NCI-H2081 (cell line): ENCODE results near the gene ZACN.
"Not testable (repeated sequence)": the region's sequence is repeated elsewhere in the genome, so short reads cannot be mapped to it uniquely, and the experiment has no call there.

Source experiments
- DNase-seq, 2 experiments: peaks; one replicate each; lab custom pipeline; 2025; lab: John Stamatoyannopoulos, UW

Gene ZACN

GRCh38 chr17:76054112-76054476, 24.9 kb upstream of the ZACN start:
- DNase-seq, result no peak

- no peak for DNase-seq
These were observed 22.1 kb upstream of the ZACN start for GRCh38 chr17:76056882-76057281.

- DNase-seq, result not testable (repeated sequence)
These were observed 20.7 kb upstream of the ZACN start for GRCh38 chr17:76058264-76058663.

- DNase-seq, result no peak
These were observed 15.0 kb upstream of the ZACN start for GRCh38 chr17:76063875-76064546.

GRCh38 chr17:76065775-76066174, 13.2 kb upstream of the ZACN start:
- no peak for DNase-seq

GRCh38 chr17:76071531-76072147, 7.3 kb upstream of the ZACN start:
- DNase-seq, result no peak

- DNase-seq, result peak; percentile 94 to 95
These were observed 6.7 kb upstream of the ZACN start, which contains the start of gene SRP68 for GRCh38 chr17:76072148-76072858. Gene SRP68 (minus strand): TSS chr17:76072517. CDS start chr17:76072491, 26 bp downstream.

- no peak for DNase-seq
These were observed 4.3 kb upstream of the ZACN start, which contains the start of gene GALR2 for GRCh38 chr17:76074390-76075363. Gene GALR2 (plus strand): TSS chr17:76074781. CDS start chr17:76074884, 103 bp downstream.

- no peak for DNase-seq
These were observed 3.4 kb upstream of the ZACN start for GRCh38 chr17:76075364-76076145.

- no peak for DNase-seq
These were observed 2.7 kb upstream of the ZACN start for GRCh38 chr17:76076146-76076764.

GRCh38 chr17:76076765-76077583, 2.0 kb upstream of the ZACN start:
- DNase-seq, result no peak

GRCh38 chr17:76077584-76078110, 1.3 kb upstream of the ZACN start:
- peak in 1 of 2 experiments; percentile 33 for DNase-seq

- not testable (repeated sequence) for DNase-seq
These were observed 612 bp upstream of the ZACN start for GRCh38 chr17:76078370-76078769.

- DNase-seq, result no peak
These were observed 563 bp downstream of the ZACN start for GRCh38 chr17:76079535-76079955.

- no peak for DNase-seq
These were observed 1.2 kb downstream of the ZACN start for GRCh38 chr17:76079956-76080767.

- no peak for DNase-seq
These were observed 1.8 kb downstream of the ZACN start for GRCh38 chr17:76080768-76081287.

- no peak for DNase-seq
These were observed 2.6 kb downstream of the ZACN start for GRCh38 chr17:76081295-76082210.
